GM12873 (cell line): ENCODE results near the gene MND1.

Experiments
- TF ChIP-seq, protein P1 (sequence below): IDR thresholded peaks from 2 replicates; pipeline ENCODE4 v1.5.1; 2012; ENCODE audit warnings: low read depth, mild to moderate bottlenecking, moderate library complexity, low read length, control low read depth; ENCODE audit not compliant: insufficient read depth; ENCODE audit errors: missing control alignments

MND1 gene

DNA sequence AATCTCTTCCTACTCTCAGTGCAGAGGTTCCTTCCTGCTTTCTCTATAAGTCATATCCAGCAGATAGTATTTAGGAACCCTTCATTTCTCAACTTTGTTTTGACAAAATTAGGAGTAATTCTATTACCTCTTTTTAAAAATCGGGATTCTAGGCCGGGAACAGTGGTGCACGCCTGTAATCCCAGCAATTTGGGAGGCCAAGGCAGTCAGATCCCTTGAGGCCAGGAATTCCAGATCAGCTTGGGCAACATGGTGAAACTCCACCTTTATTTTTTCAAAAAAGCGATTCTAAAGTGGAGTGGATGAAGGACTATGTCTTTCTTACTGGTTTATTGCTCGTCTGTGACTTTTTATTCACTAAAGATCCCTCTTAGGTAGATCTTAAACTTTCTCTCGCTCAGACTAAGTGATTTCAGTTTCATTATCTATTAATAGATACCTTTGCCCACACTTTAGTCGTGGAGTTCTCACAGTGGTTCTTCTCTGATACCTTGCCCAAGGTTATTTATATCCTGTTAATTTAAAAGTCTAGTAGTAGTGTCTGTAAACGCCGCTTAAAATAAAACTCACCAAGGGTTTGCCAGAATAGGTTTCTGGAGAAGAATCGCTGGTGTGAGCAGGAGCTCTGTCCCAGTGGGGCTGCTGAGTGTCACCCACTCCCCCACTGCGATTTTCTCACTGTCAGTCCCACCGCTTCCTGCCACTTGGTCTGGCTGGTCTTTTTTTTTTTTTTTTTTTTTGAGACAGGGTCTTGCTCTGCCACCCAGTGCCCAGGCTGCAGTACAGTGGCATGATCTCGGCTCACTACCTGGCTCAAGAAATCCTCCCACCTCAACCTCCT is 94.6 kb downstream of the MND1 start:
- TF ChIP-seq, protein P1, sequence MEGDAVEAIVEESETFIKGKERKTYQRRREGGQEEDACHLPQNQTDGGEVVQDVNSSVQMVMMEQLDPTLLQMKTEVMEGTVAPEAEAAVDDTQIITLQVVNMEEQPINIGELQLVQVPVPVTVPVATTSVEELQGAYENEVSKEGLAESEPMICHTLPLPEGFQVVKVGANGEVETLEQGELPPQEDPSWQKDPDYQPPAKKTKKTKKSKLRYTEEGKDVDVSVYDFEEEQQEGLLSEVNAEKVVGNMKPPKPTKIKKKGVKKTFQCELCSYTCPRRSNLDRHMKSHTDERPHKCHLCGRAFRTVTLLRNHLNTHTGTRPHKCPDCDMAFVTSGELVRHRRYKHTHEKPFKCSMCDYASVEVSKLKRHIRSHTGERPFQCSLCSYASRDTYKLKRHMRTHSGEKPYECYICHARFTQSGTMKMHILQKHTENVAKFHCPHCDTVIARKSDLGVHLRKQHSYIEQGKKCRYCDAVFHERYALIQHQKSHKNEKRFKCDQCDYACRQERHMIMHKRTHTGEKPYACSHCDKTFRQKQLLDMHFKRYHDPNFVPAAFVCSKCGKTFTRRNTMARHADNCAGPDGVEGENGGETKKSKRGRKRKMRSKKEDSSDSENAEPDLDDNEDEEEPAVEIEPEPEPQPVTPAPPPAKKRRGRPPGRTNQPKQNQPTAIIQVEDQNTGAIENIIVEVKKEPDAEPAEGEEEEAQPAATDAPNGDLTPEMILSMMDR = no peak

DNA sequence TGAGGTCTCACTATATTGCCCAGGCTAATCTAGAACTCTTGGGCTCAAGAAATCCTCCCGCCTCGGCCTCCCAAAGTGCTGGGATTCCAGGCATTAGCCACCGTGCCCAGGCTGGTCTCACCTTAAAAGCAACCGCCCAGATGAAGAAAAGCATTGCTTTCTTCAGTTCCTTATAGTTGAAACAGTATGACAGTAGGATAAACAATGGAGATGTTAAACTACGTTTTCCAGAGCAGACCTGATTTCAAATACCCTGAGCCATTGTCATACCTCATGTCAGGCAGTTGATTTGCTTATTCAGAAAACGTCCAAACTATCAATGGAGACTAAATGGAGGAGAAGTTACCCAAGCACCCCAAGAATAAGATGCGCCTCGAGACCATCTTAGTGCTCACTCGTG is 95.3 kb downstream of the MND1 start:
- TF ChIP-seq, protein P1 = no peak

DNA sequence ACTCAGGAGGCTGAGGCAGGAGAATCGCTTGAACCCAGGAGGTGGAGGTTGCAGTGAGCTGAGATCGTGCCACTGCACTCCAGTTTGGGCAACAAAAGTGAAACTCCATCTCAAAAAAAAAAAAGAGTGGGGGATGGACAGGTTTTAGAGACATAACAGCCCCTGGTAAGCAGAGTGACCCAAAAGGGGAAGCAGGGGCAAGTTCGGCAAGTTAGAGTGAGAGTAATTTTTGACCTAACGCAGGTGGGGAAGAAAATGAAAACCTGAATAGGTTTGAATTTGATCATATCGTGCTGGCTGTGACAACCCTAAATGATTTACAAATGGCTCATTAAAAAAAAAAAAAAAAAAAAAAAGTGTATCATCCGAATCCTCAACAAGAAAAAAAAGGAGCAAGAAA is 96.0 kb downstream of the MND1 start:
- TF ChIP-seq, protein P1 = no peak

DNA sequence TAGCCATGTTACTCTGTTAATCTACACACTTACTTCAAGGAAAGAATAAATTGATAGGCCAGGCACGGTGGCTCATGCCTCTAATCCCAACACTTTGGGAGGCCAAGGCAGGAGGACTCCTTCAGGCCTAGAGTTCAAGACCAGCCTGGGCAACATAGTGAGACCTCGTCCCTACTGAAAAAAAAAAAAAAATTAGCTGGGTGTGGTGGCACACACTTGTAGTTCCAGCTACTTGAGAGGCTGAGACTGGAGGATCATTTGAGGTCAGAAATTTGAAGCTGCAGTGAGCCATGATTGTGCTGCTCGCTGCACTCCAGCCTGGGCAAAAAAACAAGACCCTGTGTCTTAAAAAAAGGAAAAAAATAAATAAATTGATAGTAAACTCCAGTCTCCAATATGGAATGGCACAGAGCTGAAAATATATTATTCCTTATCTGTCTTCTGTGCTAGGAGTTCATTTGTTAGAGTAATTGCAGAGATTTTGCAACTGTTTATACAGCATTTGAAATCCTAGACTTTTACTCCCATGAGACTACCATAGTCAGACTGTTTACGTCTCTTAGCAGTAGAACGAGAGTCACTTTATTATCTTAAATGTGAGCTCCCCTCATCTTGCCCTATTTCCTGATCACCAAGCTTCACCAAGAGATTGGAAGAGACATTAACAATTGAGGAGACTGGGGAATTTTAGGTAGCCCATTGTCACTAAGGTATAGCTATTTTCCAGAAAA is 102.9 kb downstream of the MND1 start:
- TF ChIP-seq, protein P1 = no peak

DNA sequence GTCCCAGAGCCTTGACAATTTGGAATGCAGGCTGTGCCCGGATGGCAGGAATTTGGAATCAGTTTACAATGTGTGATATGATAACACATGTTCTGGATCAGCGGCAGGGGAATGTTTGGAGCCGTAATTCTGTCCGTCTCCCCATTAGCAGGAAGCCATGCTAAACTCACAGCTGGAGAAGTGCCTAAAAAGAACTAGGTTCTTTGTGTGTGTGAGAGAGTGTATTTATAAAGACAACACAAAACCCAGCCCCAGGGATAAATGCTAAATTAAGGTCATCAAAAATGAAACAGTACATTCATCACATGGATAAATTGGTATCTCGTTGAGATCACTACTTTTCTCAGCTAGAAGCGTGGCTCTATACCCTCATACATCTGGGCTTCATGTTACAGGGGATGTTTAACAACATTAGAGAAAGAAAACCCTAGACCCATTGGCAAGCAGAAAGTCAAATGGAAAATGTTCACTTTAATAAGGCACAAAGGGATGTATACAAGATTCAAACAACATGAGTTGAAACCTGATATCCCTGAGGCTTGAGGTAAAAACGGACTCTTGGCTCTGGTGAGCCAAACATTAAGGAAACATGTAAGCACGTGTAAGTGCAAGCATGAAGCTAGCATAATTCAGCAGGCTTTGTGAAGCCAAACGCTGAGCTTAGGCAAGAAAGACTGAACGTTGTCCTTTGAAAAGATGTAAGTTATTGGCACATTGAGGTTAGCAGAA is 103.7 kb downstream of the MND1 start:
- TF ChIP-seq, protein P1 = no peak

DNA sequence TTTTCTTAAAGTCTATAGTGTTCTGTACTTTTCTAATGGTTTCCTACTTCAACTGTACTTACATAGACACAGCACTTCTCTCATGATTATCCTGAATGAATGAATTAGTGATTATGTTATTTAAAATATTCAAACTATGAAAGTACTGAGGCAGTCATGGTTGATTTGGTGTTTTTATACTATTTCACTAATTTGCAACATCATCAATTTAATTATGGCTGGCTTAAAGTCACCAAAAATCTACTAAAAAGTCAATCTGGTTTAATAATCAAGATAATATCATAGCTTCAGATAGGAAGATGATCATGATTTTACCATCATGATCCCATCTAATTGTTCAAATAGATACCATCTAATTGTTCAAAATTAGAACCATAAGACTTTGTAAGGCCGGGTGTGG is 104.8 kb downstream of the MND1 start:
- TF ChIP-seq, protein P1 = no peak

DNA sequence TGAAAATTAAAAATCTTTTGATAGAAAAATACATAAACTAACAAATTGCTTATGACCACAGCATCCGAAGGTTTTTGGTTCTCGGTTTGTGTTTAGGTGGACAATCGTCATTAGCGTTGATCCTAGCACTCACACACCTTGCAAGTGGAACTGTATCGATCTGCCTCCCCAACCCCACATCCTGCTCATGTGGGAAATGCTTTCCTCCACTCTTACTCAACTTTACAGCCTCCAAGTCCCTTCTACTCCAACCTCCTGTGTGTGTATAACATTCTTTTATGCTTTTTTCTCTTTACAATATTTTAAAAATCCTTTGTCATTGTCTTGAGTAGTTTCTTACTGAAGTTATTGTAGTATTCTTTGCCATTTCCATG is 106.0 kb downstream of the MND1 start:
- TF ChIP-seq, protein P1 = no peak
